GM21619 (cell line): ENCODE results near the gene RAD23B.
"Not testable (repeated sequence)": the region's sequence is repeated elsewhere in the genome, so short reads cannot be mapped to it uniquely, and the experiment has no call there.

Source experiments
- ATAC-seq: cut with Tn5 transposase; IDR thresholded peaks from one replicate; pipeline ENCODE4 v1.9.1; 2021; ENCODE audit not compliant: unreplicated experiment

Gene RAD23B

DNA sequence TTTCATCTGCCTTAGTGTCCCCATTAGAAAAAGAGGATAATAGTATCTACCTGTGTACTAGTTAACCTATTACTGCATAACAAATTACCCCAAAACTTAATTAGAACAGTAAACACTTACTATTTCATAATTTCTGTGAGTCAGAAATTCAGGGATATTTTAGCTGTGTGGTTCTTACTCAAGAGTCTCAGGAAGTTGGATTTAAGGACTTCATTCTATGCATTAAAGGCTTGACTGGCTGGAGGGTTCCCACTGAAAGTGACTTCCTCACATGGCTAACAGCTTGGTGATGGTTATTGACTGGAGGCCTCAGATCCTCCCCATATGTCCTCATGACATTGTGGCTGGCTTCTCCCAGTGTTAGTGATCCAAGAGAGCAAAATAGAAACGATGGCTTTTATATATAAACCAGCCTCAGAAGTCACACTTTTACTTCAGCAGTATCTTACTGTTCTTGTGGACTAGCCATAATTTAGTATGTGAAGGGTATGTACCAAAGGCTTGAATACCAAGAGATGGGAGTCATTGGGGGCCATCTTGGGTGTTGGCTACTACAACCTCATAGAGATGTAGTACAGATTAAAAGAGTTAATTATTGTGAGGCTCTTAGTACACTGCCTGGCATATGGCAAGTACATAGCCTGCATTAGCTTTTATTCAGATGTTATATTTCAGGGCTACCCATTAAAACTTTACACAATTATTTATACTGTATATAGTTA lies 9.9 kb downstream of the RAD23B start:
- ATAC-seq = no peak

DNA sequence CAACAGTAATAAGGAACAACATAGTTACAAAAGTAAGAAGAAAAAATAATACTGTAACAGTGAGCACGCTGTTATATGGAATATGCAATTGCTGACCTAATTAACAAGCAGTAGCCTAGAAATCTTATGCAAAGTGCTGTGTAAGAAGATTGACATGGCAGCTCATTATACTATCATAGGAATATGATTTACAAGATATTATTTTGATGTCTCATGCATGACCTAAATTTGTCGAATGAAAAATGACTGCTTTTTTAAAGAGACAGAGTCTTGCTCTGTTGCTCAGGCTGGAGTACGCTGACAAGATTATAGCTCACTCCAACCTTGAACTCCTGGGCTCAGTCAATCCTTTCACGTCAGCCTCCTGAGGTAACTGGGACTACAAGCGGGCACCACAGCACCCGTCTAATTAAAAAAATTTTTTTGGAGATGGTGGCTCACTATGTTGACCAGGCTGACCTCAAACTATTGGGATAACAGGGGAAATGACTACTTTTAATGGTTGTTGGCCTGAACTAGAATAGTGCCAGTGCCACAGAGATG lies 10.5 kb downstream of the RAD23B start:
- ATAC-seq = no peak

DNA sequence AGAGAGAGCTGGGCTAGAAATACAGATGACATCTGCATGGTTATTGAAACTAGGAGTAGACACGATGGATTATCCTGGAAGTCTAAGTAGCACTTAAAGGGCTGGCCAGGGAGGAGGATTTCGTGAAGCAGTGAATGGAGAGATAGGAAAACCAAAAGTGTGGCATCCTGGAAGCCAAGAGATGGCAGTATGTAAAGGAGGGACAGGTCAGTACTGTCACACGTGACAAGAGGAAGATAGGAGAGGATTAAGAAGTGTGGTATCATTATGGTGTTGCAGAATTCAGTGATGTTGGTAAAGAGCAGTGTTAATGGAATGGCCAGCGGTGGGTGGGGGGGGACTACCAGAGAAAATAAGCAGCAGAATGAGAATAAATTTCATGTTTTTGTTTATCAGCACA lies 11.7 kb downstream of the RAD23B start:
- ATAC-seq = no peak

DNA sequence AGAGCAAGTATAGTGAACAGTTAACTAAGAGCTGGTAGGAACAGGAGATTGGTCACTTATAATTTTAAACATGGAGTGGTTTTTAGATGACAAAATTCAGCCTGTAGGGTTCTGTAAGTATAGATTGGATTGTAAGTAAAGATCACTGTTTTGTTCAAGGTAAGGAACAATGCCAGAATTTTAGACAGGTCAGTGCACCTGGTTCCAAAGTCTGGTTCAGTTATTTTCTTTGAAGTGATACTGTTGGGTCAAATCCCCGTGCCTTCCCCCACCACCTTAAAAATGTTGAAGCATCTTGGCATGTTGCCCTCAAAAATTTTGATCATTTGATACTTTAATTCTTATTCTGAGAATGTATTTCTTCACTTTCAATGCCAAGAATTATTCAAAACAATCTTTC lies 12.9 kb downstream of the RAD23B start:
- no peak for ATAC-seq

DNA sequence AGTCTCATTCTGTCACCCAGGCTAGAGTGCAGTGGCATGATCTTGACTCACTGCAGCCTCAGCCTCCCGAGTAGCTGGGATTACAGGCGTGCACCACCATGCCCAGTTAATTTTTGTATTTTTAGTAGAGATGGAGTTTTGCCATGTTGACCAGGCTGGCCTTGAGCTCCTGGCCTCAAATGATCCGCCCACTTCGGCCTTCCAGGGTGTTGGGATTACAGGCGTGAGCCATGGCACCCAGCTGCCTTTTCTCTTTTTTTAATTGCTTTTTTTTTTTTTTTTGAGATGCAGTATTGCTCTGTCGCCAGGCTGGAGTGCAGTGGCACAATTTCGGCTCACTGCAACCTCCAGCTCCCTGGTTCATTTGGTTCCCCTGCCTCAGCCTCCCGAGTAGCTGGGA lies 13.5 kb downstream of the RAD23B start:
- not testable (repeated sequence) for ATAC-seq

DNA sequence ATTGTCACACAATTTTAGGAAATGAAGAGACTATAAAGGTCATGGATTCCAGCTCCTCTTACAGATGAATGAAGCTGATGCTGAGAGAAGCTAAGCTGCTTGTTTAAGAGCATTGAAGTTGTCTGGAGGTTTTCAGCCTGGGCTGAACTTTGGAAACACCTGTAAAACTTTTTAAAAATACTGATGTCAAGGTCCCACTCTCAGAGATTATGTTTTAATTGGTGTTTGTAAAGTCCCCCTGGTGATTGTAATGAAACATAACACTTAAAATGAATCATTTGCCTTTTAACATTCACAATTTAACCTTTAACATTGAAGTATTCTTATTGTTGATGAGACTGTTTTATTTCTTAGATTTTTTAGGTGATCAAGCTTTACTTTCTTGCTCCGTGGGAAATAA lies 16.4 kb downstream of the RAD23B start:
- no peak for ATAC-seq

DNA sequence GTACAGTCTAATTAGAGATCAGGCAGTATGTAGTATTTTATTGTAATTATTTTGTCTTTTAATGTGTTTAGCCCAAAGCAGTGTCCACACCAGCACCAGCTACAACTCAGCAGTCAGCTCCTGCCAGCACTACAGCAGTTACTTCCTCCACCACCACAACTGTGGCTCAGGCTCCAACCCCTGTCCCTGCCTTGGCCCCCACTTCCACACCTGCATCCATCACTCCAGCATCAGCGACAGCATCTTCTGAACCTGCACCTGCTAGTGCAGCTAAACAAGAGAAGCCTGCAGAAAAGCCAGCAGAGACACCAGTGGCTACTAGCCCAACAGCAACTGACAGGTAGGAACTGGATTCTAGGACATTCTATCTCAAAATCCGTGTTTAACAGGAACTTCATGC lies 23.2 kb downstream of the RAD23B start:
- no peak for ATAC-seq

DNA sequence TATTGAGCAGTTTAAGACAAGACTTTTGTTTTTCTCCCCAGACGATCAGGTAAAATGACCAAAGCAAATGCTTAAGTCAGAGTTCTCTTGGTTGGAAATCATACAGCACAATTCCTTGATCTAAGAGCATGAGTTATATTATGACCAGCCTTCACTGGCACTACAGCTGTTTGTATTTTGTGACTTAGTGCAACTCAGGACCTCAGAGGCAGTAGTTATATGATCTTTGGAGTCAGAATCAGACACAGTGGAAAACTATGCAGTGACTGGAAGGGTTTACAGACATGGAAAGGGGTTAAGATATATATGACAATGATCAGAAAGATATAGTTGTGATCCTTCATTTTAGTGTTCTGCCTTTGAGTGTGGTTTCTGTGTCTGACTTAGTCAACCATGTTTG lies 24.3 kb downstream of the RAD23B start:
- no peak for ATAC-seq

DNA sequence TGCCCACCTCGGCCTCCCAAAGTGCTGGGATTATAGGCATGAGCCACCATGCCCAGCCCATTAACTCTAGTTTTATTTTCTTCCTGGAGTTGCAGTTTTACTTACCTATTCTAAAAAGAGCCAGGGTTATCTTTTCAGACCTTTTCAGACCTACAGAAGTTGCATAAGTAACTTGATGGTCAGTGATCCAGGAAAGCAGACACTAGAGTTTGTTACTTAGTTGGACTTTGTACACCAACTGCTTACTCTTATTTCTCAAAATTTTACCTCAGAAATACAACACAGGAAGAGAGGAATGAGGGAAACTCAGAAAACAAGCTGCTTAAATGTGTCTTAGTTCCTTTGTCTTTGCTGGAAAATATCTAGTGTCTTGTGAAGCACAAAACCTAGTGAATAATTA lies 25.4 kb downstream of the RAD23B start:
- no peak for ATAC-seq

DNA sequence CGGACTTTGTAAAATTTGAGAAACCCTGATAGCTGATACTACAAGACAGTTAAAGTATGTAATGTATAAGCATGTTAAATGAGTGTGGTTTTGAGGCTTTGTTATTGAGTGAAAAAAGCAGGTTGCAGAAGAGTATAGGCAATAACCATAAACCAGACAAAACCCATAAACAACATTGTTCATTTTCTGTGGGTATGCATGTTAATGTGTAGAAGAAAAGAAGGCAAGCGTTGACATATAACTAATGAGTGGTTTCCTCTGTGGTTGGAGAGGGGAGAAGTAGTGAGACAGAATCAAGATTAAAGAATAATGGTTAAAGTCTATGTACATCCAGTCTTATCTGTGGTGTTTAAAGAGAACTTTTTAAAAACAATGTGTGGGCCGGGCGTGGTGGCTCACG lies 26.2 kb downstream of the RAD23B start:
- ATAC-seq = peak; percentile 90

DNA sequence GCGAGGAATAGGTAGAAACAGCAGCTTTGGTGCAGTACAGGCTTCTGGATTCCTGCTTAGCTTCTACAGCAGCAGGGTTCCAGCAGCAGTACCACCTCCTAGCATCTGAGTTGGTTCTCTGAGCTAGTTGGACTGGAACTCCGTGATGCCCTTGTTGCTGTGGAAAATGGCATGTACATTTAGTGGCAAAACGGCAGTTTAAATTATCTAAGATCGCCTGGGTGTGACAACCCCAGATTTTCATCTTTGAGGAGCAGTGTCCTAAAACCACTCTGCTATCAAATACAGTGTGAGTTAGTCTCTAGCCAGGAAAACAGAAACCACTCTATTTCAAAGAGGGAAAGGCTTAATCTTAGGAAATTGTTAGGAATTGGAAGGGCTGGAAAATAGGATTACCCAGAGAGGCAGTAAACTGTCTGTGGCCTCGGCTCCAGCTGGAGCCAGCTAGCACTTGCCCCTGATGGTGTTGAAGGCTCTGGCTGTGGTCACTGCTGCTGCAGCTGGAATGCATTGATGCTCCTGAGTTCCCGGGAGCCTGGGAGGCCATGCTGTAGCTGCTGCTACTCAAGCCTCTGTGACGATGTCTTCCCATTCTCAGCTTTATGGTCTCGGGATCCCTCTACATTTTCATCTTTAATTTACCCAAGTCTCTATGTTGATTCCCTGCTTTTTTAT lies 29.4 kb downstream of the RAD23B start:
- no peak for ATAC-seq

DNA sequence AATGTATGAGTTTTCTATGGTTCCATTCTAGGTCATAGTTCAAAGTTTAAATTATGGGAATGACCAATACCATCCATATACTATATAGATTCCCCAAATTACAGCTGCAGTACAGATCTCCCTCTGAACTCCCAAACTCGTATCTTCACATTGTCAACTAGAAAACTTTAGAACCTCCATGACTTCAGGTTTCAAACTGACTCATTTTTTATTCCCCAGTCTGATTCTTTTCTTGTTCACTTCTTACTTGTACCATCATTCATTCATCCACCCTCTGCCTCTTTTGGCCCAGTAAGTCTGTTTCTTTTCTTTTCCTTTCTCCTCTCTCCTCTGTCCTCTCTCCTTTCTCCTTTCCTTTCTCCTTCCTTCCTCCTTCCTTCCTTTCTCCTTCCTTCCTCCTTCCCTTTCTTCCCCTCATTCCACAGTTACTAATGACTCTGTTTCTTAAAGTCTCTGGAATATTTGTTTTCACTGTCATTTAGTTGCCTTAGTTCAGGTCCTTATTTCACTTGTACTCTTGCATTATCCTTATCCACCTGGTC lies 30.5 kb downstream of the RAD23B start:
- no peak for ATAC-seq

DNA sequence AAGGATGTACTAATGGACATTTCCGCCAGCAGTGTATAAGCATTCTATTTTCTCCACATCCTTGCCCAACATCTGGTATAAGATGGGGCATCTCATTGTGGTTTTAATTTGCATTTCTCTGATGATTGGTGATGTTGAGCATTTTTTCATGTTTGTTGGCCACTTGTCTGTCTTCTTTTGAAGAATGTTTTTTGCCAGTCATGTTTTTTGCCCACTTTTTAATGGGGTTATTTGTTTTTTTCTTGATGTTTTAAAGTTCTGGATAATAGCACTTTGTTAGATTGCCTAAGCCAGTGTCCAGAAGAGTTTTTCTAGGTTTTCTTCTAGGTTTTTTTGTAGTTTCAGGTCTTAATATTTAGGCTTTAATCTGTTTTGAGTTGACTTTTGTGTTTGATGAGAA lies 31.7 kb downstream of the RAD23B start:
- ATAC-seq = no peak

DNA sequence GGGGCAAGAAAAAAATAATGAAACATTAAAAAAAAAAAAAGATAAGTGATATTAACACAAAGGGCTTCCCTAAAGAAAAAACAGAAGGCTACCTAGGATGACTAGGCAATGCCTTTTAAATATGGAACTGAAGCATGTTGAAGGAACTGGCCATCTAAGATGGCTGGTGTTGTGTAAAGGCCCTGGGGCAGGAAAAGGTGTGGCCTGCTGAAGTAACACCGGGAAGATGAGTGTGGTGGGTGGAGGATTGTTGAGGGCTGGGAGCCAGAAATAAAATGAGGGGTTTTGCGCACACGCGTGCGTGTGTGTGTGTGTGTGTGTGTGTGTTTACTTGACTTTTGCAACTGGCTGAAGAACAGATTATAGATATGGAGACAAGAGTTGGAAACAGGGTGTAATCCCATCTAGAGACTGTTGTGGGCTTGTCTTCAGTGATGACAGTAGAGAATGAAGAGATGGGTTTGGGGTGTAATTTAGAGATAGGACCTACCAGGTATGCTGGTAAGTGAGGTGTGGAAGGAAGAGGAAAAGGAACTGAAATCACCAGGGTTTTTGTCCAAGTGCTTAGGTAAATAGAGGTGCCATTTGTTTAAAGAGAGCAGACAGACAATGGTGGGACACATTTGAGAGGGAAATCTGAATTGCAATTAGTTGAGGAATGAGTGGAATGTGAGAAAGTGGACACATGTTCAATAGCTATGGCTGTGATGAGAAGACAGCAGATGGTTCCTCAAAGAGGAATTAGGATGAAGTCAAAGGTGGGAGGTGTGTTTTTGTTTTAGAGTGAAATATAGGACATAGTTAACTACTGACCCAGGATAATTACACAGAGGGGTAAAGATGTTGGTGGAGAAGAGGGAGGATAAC lies 33.9 kb downstream of the RAD23B start:
- no peak for ATAC-seq

DNA sequence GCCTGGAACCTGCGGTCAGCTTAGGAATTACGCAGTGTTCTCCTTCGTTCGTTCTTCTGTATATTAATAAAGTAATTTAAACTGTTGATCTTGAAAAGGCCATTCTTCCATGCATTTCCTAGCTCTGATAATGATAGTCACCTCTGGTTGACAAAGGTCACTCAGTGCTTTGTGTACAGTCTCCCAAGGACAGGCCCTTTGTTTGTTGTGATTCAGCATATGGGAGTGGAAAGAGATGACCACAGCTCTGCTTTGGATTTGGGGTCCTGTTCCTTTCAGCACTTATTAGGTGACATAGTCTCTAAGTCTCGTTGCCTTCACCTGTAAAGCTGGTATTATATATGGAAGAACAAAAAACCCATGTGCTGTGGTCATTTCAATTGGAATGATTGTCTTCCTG lies 39.6 kb downstream of the RAD23B start:
- no peak for ATAC-seq

DNA sequence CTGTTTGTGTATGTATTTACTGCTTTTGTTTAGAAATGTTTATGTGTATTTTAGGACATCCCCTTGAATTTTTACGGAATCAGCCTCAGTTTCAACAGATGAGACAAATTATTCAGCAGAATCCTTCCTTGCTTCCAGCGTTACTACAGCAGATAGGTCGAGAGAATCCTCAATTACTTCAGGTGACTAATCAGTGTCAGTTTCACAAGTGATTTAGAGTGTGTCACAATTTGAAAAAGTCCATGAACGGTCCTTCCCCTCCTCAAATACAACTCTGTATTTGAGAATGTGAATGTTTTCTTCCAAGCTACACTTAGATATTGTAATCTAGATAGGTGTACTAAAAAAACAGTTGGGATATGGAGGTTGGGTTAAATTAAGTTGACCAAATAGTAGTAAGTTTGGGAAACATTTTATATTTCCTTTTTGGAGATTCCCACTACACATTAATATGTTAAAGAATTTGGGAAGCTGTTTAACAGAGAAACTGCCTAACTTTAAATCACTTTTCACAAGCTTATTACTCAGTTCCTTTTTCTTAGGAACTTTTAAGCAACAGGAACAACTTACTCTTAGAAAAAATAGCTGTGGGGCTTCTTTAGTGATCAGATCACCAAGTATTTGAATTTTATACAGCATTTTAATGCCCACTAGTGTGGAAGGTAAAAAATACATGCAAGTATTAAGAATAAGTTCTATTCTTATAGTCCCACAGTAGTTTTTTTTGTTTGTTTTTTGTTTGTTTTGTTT lies 40.9 kb downstream of the RAD23B start:
- ATAC-seq = no peak

DNA sequence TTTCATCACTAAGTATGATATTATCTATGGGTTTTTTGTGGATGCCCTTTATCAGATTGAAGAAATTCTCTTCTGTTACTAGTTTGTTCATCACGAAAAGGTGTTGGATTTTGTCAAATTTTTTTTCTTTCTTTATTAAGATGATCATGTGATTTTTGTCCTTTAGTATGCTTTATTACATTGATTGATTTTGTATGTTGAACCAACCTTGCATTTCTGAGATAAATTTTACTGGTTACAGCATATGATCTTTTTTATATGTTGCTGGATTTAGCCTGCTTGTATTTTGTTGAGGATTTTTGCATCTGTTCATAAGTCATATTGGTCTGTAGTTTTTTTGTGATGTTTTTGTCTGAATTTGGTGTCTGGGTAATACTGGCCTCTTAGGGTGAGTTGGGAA lies 42.8 kb downstream of the RAD23B start:
- no peak for ATAC-seq

DNA sequence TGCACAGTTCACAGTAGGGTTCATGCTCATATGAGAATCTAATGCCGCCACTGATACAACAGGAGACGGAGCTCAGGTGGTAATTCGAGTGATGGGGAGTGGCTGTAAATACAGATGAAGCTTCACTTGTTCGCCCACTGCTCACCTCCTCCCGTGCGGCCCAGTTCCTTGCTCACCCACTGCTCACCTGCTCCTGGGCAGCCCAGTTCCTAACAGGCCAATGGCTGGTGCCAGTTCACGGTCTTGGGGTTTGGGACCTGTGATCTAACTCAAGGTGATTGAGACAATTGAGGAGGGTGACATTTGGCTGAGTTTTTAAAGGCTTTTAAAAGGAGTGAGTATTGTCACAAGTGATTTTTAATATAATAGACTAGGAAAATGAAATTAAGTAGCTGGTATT lies 45.4 kb downstream of the RAD23B start:
- no peak for ATAC-seq

DNA sequence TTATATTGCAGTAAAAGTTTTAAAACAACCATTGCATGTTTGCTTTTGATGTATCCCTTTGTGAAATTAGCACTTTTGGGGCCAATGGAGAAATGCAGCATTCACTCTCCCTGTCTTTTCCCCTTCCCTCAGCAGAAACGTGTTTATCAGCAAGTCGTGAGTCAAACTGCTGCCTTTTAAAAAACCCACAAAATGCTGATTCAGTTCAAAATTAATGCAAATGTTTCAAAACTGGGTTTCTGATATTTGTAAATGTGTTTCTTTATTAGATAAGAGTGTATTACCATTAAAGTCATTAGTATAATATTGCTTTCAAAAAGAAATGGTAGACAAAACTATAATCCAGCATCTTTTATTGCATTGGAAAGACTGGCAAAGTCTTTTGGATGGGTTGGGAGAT lies 47.3 kb downstream of the RAD23B start:
- no peak for ATAC-seq

DNA sequence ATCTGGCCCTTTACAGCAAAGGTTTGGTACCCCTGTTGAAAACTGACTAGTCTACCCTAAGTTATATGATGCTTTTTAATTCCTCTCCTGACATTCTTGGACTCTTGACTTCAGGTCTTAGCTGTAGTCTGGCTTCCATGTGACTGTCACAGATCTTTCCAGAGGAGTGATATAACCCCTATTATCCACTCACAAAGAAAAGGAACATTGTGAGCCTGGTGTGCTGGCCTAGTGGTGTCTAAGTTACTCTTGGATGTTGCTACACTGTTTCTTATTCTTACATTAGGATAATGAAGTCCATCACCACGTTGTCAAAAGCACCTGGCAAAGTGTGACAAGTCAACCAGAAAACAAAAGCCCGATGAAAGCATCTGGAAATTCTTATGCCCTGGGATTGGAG lies 49.8 kb downstream of the RAD23B start:
- no peak for ATAC-seq

DNA sequence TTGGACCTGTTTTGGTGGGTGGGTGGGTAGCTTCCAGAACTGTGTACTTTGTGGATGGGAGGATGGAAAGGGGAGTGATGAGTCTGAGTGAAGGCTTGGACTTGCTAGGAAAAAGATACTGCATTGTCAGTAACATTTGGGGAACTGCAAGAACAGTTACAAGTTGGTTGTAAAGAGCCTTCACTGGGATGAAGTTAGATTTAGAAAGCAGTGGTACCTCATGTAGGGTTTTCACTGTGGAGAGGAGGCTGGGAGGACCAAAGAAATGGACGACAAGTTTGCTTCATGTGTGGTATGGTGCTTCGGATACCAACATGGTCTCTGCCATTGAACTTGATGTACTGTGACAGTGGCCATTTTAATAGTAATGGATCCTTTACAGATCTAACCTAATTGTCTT lies 50.3 kb downstream of the RAD23B start:
- no peak for ATAC-seq
